Measurements from ENCODE around the gene CCDC191.

CCDC191 gene

GRCh38 chr3:113954091-113954685 is 102.1 kb downstream of the CCDC191 start:
- Histone ChIP-seq H3K9ac (ENCODE audit: low read length) (no peak overlapping the region), H3F3A (ENCODE audit: insufficient read depth, low read length) (no peaks in the 10 kb centered on the region), H3K27ac (ENCODE audit: low read depth, low read length, poor library complexity, severe bottlenecking) (no peak overlapping the region), H3K4me3 (ENCODE audit: low read depth, low read length, poor library complexity, severe bottlenecking) (no peak overlapping the region), H3K36me3 (ENCODE audit: insufficient read depth, low read length) (peaks cover 94% of the 10 kb centered on the region), H3K27me3 (ENCODE audit: insufficient read depth, low read length) (no peaks in the 10 kb centered on the region), H3K79me2 (ENCODE audit: insufficient read depth, low read length) (no peaks in the 10 kb centered on the region), H3K9me3 (ENCODE audit: low read length) (no peaks in the 10 kb centered on the region), H2AFZ (ENCODE audit: low read length) (no peak overlapping the region), H3K9me2 (ENCODE audit: low read depth, low read length) (no peaks in the 10 kb centered on the region), H3K4me1 (ENCODE audit: insufficient read depth, low read length, severe bottlenecking) (peaks cover 6% of the 10 kb centered on the region), H4K20me1 (ENCODE audit: insufficient read depth, low read length) (no peaks in the 10 kb centered on the region), H3K4me2 (ENCODE audit: low read length) (no peak overlapping the region)
- TF ChIP-seq EZH2 (IDR thresholded peaks at IDR 0.05; ENCODE audit: borderline replicate concordance, low read length) (no peak), CTCF (IDR thresholded peaks at IDR 0.05; ENCODE audit: low read length) (no peak)

GRCh38 chr3:113953677-113954076 is 102.6 kb downstream of the CCDC191 start:
- Histone ChIP-seq H3K27ac (ENCODE audit: low read depth, low read length, poor library complexity, severe bottlenecking) (no peak overlapping the region), H4K20me1 (ENCODE audit: insufficient read depth, low read length) (no peaks in the 10 kb centered on the region), H3K9me3 (ENCODE audit: low read length) (no peaks in the 10 kb centered on the region), H3K9ac (ENCODE audit: low read length) (no peak overlapping the region), H3K4me1 (ENCODE audit: insufficient read depth, low read length, severe bottlenecking) (peaks cover 11% of the 10 kb centered on the region), H3K27me3 (ENCODE audit: insufficient read depth, low read length) (no peaks in the 10 kb centered on the region), H3K4me2 (ENCODE audit: low read length) (no peak overlapping the region), H2AFZ (ENCODE audit: low read length) (no peak overlapping the region), H3F3A (ENCODE audit: insufficient read depth, low read length) (no peaks in the 10 kb centered on the region), H3K4me3 (ENCODE audit: low read depth, low read length, poor library complexity, severe bottlenecking) (no peak overlapping the region), H3K36me3 (ENCODE audit: insufficient read depth, low read length) (peaks cover 89% of the 10 kb centered on the region), H3K79me2 (ENCODE audit: insufficient read depth, low read length) (no peaks in the 10 kb centered on the region), H3K9me2 (ENCODE audit: low read depth, low read length) (no peaks in the 10 kb centered on the region)
- TF ChIP-seq EZH2 (IDR thresholded peaks at IDR 0.05; ENCODE audit: borderline replicate concordance, low read length), result no peak
- TF ChIP-seq CTCF (IDR thresholded peaks at IDR 0.05; ENCODE audit: low read length), result no peak

- peaks cover 13% of the 10 kb centered on the region for H3K4me1 ChIP-seq (ENCODE audit: insufficient read depth, low read length, severe bottlenecking)
- no peaks in the 10 kb centered on the region for H3K9me2 ChIP-seq (ENCODE audit: low read depth, low read length)
- H4K20me1 ChIP-seq (ENCODE audit: insufficient read depth, low read length), result no peaks in the 10 kb centered on the region
- H3K79me2 ChIP-seq (ENCODE audit: insufficient read depth, low read length), result no peaks in the 10 kb centered on the region
- TF ChIP-seq CTCF (IDR thresholded peaks at IDR 0.05; ENCODE audit: low read length), result no peak
- no peak overlapping the region for H3K9ac ChIP-seq (ENCODE audit: low read length)
- no peak overlapping the region for H3K4me2 ChIP-seq (ENCODE audit: low read length)
- H3K36me3 ChIP-seq (ENCODE audit: insufficient read depth, low read length), result peaks cover 81% of the 10 kb centered on the region
- no peak overlapping the region for H2AFZ ChIP-seq (ENCODE audit: low read length)
- H3K4me3 ChIP-seq (ENCODE audit: low read depth, low read length, poor library complexity, severe bottlenecking), result no peak overlapping the region
- H3K27ac ChIP-seq (ENCODE audit: low read depth, low read length, poor library complexity, severe bottlenecking), result no peak overlapping the region
- H3K9me3 ChIP-seq (ENCODE audit: low read length), result no peaks in the 10 kb centered on the region
- H3K27me3 ChIP-seq (ENCODE audit: insufficient read depth, low read length), result no peaks in the 10 kb centered on the region
- no peaks in the 10 kb centered on the region for H3F3A ChIP-seq (ENCODE audit: insufficient read depth, low read length)
These were observed 103.4 kb downstream of the CCDC191 start for GRCh38 chr3:113952921-113953320.

Data from OCI-LY1 (cell line).